ENCODE data around the gene MED26. TPM values are rescaled to one million over a fixed set of nuclear protein-coding genes. Genes with fewer than 3 reads are reported as not detected.
A peak's percentile ranks its signal among the peaks of the same experiment; 100 is the strongest.

The MED26 gene
- total RNA-seq, 1 experiment from 2014 or later: 8.8 TPM

- no peaks in the 10 kb centered on the region for H3K27me3 ChIP-seq (ENCODE audit: control insufficient read depth, insufficient read depth, low read length)
- H3K4me3 ChIP-seq (ENCODE audit: low read depth in 2 of 2, low read length in 2 of 2): peak within 1 kb of the TSS; percentile 95 to 97
- no TSS peak for BruUV-seq (replicated peaks)
- peak within 1 kb of the TSS; percentile 90 for H3K27ac ChIP-seq (ENCODE audit: low read length)
- DNase-seq (ENCODE audit: low read depth, low spot score) (peak; percentile 38), ATAC-seq (peak; percentile 93)
- ChIA-PET POLR2A (no interaction called here), CTCF (interaction anchor here (0.6 kb wide), 1 partner anchor 71 kb away, joined by 10 read pairs; no protein-coding TSS in a partner anchor)
- no peaks in the 10 kb centered on the region for H3K9me3 ChIP-seq (ENCODE audit: control insufficient read depth, insufficient read depth, low read depth, low read length)
- in situ Hi-C loops (cut with HindIII; ENCODE audit: low pct_unique_long_range_greater_than_20kb, low sequenced_read_pairs) (no loop called here), intact Hi-C loops (cut with micrococcal nuclease; ENCODE audit: unreplicated experiment) (no loop called here)
- peaks cover 8% of the 10 kb centered on the region; the same call in 1 of the 2 replicates for H3K4me1 ChIP-seq (ENCODE audit: control insufficient read depth, insufficient read depth, low read length)
- TF ChIP-seq SIN3A (IDR thresholded peaks at IDR 0.05; ENCODE audit: borderline replicate concordance, insufficient read depth, low read depth, low read length): no peak; the same call in 1 of the 2 replicates
- TF ChIP-seq TCF7L2 (IDR thresholded peaks at IDR 0.05; ENCODE audit: low read depth, low read length): 0 out of 2 replicates have a peak, but pooled peaks have one; percentile 21
- no peak for TF ChIP-seq CTCF (IDR thresholded peaks at IDR 0.05)
- TF ChIP-seq POLR2AphosphoS5 (IDR thresholded peaks at IDR 0.05; ENCODE audit: low read depth, low read length): peak; percentile 83
- TF ChIP-seq REST (IDR thresholded peaks at IDR 0.05; ENCODE audit: insufficient read depth in 1 of 2, low read depth in 2 of 2, low read length in 1 of 2): no peak; a peak in 1 of 4 replicates
- H3K36me3 ChIP-seq (ENCODE audit: control insufficient read depth, insufficient read depth, low read length): peaks cover 4% of the 10 kb centered on the region
Observed at GRCh38 chr19:16542045-16542909, 85.7 kb downstream of the MED26 start, which contains the start of gene CHERP. Gene CHERP (minus strand): TSS chr19:16542437. CDS start chr19:16542378, 59 bp downstream.

GRCh38 chr19:16541526-16542044 lies 86.4 kb downstream of the MED26 start:
- BruUV-seq (replicated peaks): TSS peak; percentile 92
- in situ Hi-C loops (cut with HindIII; ENCODE audit: low pct_unique_long_range_greater_than_20kb, low sequenced_read_pairs): no loop called here
- POLR2A ChIA-PET: interaction anchor here (0.6 kb wide), 1 partner anchor 148 kb away, joined by 13 read pairs; no protein-coding TSS in a partner anchor
- H3K9me3 ChIP-seq (ENCODE audit: control insufficient read depth, insufficient read depth, low read depth, low read length): no peaks in the 10 kb centered on the region
- H3K36me3 ChIP-seq (ENCODE audit: control insufficient read depth, insufficient read depth, low read length): peaks cover 4% of the 10 kb centered on the region
- peak overlapping the region; percentile 95 to 97 for H3K4me3 ChIP-seq (ENCODE audit: low read depth in 2 of 2, low read length in 2 of 2)
- ATAC-seq (no peak), DNase-seq (ENCODE audit: low read depth, low spot score) (no peak)
- intact Hi-C loops (cut with micrococcal nuclease; ENCODE audit: unreplicated experiment): no loop called here
- CTCF ChIA-PET: no interaction called here
- peak overlapping the region; percentile 89 for H3K27ac ChIP-seq (ENCODE audit: low read length)
- H3K4me1 ChIP-seq (ENCODE audit: control insufficient read depth, insufficient read depth, low read length): peaks cover 8% of the 10 kb centered on the region; the same call in 1 of the 2 replicates
- TF ChIP-seq CTCF (IDR thresholded peaks at IDR 0.05) (no peak), TCF7L2 (IDR thresholded peaks at IDR 0.05; ENCODE audit: low read depth, low read length) (no peak), REST (IDR thresholded peaks at IDR 0.05; ENCODE audit: insufficient read depth in 1 of 2, low read depth in 2 of 2, low read length in 1 of 2) (no peak), SIN3A (IDR thresholded peaks at IDR 0.05; ENCODE audit: borderline replicate concordance, insufficient read depth, low read depth, low read length) (no peak), POLR2AphosphoS5 (IDR thresholded peaks at IDR 0.05; ENCODE audit: low read depth, low read length) (no peak)
- H3K27me3 ChIP-seq (ENCODE audit: control insufficient read depth, insufficient read depth, low read length): no peaks in the 10 kb centered on the region

Data from Panc1 (cell line).